SH-SY5Y (cell line): ENCODE results near the gene ARHGAP26.

Experiments
- GATA2 ChIP-seq: IDR thresholded peaks from 2 replicates; pipeline ENCODE4 v1.6.1; 2011; ENCODE audit warnings: mild to moderate bottlenecking, low read depth, low read length
- GATA3 ChIP-seq: IDR thresholded peaks from 2 replicates; pipeline ENCODE4 v1.6.1; 2011; ENCODE audit warnings: low read depth, mild to moderate bottlenecking, low read length, moderate library complexity

GRCh38 chr5:143191720-143192119, 421.5 kb downstream of the ARHGAP26 start:
- no peak for TF ChIP-seq GATA2
- TF ChIP-seq GATA3, result no peak
